ENCODE results near the gene HES3.

DNA sequence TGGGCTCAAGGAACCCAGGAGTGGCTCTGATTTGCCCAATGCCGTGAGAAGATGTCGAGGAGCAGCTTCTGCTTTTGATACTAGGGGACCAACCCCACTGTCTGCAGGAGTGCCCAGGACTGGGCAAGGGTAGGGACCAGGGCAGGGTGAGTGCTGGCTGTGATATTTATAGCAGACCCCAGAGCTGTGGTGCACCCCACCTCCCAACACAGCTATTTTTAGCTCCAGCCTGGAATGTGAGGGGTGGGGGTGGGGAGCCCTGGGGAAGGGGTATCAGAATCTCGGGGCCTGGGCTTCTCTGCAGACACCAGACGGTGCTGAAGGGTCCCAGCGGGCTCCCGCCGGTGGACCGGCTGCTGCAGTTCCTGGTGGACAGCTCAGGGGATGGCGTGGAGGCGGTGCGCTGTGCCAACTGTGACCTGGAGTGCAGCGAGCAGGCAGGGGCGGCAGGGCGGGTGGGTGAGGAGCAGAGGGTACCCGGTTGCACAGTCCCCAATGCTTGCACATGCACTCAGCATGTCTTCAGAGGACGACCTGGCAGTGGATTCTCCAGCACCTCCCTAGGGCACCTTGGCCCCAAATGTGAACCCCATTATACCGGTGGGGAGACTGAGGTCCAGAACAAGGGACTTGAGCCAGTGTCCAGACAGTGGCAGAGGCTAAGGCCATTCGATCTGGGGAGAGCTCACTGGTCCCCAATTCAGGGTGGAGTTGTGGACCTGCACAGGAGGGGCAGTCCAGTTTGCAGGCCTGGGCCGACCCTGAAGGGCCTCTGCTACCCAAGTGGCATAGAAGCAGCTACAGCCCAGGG is 36.7 kb upstream of the HES3 start:
- no peak for TF ChIP-seq POLR2AphosphoS5 (IDR thresholded peaks at IDR 0.05; ENCODE audit: low read depth, low read length)
- no peak for TF ChIP-seq POLR2A (IDR thresholded peaks at IDR 0.05; ENCODE audit: low read depth, low read length)
- no peak for TF ChIP-seq TAF1 (IDR thresholded peaks at IDR 0.05; ENCODE audit: low read depth, low read length)

Measured in GM12891 (cell line).